SJSA1 (cell line): ENCODE data around the gene ATP1A2. TPM values are rescaled to one million over a fixed set of nuclear protein-coding genes. Genes with fewer than 3 reads are reported as not detected.

Source experiments
- DNase-seq, 2 experiments: peaks; one replicate each; pipeline ENCODE4 v3.0.0-alpha.2; 2015 to 2020; ENCODE audit warnings: low spot score in 2 of 2, low read depth in 1 of 2
- H3K27ac ChIP-seq: fragments of 250-450 bp; sonication (Bioruptor Pico); 2 replicates; pipeline ENCODE4 v1.5.1; 2020; ENCODE audit warnings: mild to moderate bottlenecking, moderate library complexity
- H3K27me3 ChIP-seq: fragments of 250-450 bp; sonication (Bioruptor Pico); replicated peaks from 2 replicates; pipeline ENCODE4 v1.5.1; 2020; ENCODE audit warnings: mild to moderate bottlenecking, moderate library complexity
- H3K36me3 ChIP-seq: fragments of 250-450 bp; sonication (Bioruptor Pico); 2 replicates; pipeline ENCODE4 v1.5.1; 2020; ENCODE audit warnings: mild to moderate bottlenecking
- H3K4me1 ChIP-seq: fragments of 250-450 bp; sonication (Bioruptor Pico); replicated peaks from 2 replicates; pipeline ENCODE4 v1.6.1; 2021; ENCODE audit warnings: mild to moderate bottlenecking
- H3K4me3 ChIP-seq: fragments of 250-450 bp; sonication (Bioruptor Pico); 2 replicates; pipeline ENCODE4 v1.5.1; 2020; ENCODE audit warnings: mild to moderate bottlenecking
- H3K9me3 ChIP-seq: fragments of 250-450 bp; sonication (Bioruptor Pico); replicated peaks from 2 replicates; pipeline ENCODE4 v1.5.1; 2020; ENCODE audit warnings: mild to moderate bottlenecking
- total RNA-seq: library from RNA; depleted of rRNA; stranded (reverse); fragments of >200 nt; shearing (Covaris generic); gene quantifications from 2 replicates; pipeline ENCODE4 v1.2.3, GENCODE V29; 2014

ATP1A2 gene
- total RNA-seq, 1 experiment from 2014 or later = 1.2 TPM

DNA sequence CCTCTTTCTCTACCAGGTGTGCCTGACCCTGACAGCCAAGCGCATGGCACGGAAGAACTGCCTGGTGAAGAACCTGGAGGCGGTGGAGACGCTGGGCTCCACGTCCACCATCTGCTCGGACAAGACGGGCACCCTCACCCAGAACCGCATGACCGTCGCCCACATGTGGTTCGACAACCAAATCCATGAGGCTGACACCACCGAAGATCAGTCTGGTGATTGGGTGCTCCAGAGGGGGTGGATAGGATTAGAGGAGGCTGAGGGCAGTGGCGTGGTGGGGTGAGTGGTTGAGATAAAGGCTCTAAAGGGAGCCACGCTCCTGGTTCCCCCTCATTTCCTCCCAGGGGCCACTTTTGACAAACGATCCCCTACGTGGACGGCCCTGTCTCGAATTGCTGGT, 13.1 kb downstream of the ATP1A2 start:
- DNase-seq = no peak
- Histone ChIP-seq H3K36me3 (no peaks in the 10 kb centered on the region), H3K9me3 (no peaks in the 10 kb centered on the region), H3K27me3 (no peaks in the 10 kb centered on the region), H3K27ac (no peak overlapping the region), H3K4me3 (no peak overlapping the region), H3K4me1 (peaks cover 43% of the 10 kb centered on the region)

DNA sequence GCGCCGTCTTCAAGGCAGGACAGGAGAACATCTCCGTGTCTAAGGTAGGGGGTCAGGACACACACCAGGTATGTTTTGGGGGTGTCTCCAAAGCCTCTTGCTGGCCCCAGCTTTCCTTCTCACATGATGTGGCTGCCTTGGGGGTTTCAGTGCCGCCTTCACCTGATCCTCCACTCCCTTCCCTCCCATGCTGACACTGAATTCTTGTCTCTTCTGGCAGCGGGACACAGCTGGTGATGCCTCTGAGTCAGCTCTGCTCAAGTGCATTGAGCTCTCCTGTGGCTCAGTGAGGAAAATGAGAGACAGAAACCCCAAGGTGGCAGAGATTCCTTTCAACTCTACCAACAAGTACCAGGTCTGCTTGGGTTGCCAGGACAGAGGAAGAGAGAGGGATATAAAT, 13.5 kb downstream of the ATP1A2 start:
- no peaks in the 10 kb centered on the region for H3K36me3 ChIP-seq
- peaks cover 38% of the 10 kb centered on the region for H3K4me1 ChIP-seq
- no peak overlapping the region for H3K4me3 ChIP-seq
- no peaks in the 10 kb centered on the region for H3K27me3 ChIP-seq
- H3K27ac ChIP-seq = no peak overlapping the region
- no peak for DNase-seq
- H3K9me3 ChIP-seq = no peaks in the 10 kb centered on the region

GRCh38 chr1:160129558-160129957, 14.0 kb downstream of the ATP1A2 start:
- H3K27me3 ChIP-seq = no peaks in the 10 kb centered on the region
- H3K36me3 ChIP-seq = no peaks in the 10 kb centered on the region
- H3K9me3 ChIP-seq = no peaks in the 10 kb centered on the region
- no peak for DNase-seq
- H3K27ac ChIP-seq = no peak overlapping the region
- no peak overlapping the region for H3K4me3 ChIP-seq
- H3K4me1 ChIP-seq = peaks cover 33% of the 10 kb centered on the region

- Histone ChIP-seq H3K27me3 (no peaks in the 10 kb centered on the region), H3K27ac (no peak overlapping the region), H3K4me3 (no peak overlapping the region), H3K4me1 (peaks cover 29% of the 10 kb centered on the region), H3K9me3 (no peaks in the 10 kb centered on the region), H3K36me3 (no peaks in the 10 kb centered on the region)
- DNase-seq = no peak
Observed at GRCh38 chr1:160129966-160130365, 14.4 kb downstream of the ATP1A2 start.

GRCh38 chr1:160130486-160130885, 14.9 kb downstream of the ATP1A2 start:
- no peaks in the 10 kb centered on the region for H3K27me3 ChIP-seq
- no peaks in the 10 kb centered on the region for H3K9me3 ChIP-seq
- peaks cover 24% of the 10 kb centered on the region for H3K4me1 ChIP-seq
- no peaks in the 10 kb centered on the region for H3K36me3 ChIP-seq
- no peak overlapping the region for H3K27ac ChIP-seq
- H3K4me3 ChIP-seq = no peak overlapping the region
- no peak for DNase-seq

GRCh38 chr1:160130939-160131338, 15.4 kb downstream of the ATP1A2 start:
- DNase-seq = no peak
- no peaks in the 10 kb centered on the region for H3K27me3 ChIP-seq
- H3K27ac ChIP-seq = no peak overlapping the region
- no peaks in the 10 kb centered on the region for H3K36me3 ChIP-seq
- H3K4me3 ChIP-seq = no peak overlapping the region
- no peaks in the 10 kb centered on the region for H3K9me3 ChIP-seq
- peaks cover 20% of the 10 kb centered on the region for H3K4me1 ChIP-seq

DNA sequence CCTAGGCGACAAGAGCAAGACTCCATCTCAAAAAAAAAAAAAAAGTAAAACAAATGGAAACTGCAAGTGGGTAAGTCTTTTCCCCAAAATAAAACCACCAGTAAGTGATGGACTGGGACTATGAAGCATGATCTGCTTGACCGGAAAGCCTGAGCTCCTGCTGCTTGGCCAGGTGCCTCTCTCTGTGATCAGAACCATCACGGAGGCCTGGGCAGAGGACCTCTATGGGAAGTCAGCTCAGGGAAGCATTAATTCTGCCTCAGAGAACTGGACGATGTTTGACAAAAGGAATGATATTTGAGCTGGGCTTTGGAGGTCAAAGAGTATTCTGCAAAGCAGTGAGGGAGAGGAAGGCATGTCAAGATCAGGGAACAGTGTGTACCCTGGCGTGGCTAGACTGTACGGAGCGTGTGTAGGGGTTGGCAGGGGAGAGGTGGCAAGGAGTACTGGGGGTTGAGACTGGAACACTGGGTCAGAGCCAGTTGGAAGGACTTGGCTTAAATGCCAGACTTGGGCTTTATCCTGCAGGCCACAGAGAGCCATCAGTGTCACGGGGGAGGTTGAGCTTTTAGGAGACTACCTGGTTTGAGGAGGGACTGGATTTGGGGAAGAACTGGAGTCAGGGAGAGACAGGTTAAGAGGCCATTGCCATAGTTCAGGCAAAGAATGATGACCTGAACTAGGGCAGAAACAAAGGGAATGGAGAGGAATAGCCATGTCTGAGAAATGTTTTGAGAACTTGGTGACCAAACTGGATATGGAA, 16.4 kb downstream of the ATP1A2 start:
- H3K4me1 ChIP-seq = peaks cover 12% of the 10 kb centered on the region
- no peaks in the 10 kb centered on the region for H3K27me3 ChIP-seq
- no peak overlapping the region for H3K4me3 ChIP-seq
- no peak overlapping the region for H3K27ac ChIP-seq
- H3K9me3 ChIP-seq = no peaks in the 10 kb centered on the region
- H3K36me3 ChIP-seq = no peaks in the 10 kb centered on the region
- DNase-seq = no peak

DNA sequence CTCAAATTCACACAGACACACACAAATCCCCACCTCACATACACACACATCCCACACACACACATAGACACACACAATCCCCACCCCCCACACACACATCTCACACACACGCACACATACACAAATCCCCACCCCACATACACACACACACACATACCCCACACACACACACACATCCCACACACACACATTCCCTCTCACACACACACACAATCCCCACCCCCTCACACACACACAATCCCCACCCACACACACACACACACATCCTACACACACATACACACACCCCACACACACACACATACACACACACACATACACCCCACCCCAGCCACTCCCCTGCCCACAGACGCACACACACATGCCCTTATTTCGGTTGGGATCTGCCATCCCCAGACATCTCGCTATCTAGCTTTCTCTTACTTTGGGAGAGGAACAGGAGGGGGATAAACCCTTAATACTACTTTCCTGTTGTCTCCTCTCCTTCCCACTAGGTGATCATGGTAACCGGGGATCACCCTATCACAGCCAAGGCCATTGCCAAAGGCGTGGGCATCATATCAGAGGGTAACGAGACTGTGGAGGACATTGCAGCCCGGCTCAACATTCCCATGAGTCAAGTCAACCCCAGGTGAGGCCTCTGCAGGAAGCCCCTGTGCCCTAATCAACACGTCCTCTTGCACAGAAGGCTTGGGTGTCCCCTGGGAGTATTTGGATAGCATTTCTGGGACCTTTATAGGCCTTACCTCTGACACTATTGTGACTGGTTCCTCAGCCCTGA, 18.6 kb downstream of the ATP1A2 start:
- Histone ChIP-seq H3K9me3 (no peaks in the 10 kb centered on the region), H3K27ac (no peak overlapping the region), H3K4me1 (no peaks in the 10 kb centered on the region), H3K27me3 (no peaks in the 10 kb centered on the region), H3K4me3 (no peak overlapping the region), H3K36me3 (no peaks in the 10 kb centered on the region)
- no peak for DNase-seq

- DNase-seq = no peak
- Histone ChIP-seq H3K4me3 (no peak overlapping the region), H3K9me3 (no peaks in the 10 kb centered on the region), H3K27me3 (no peaks in the 10 kb centered on the region), H3K27ac (no peak overlapping the region), H3K36me3 (no peaks in the 10 kb centered on the region), H3K4me1 (no peaks in the 10 kb centered on the region)
Observed at GRCh38 chr1:160134791-160135572, 19.4 kb downstream of the ATP1A2 start.

DNA sequence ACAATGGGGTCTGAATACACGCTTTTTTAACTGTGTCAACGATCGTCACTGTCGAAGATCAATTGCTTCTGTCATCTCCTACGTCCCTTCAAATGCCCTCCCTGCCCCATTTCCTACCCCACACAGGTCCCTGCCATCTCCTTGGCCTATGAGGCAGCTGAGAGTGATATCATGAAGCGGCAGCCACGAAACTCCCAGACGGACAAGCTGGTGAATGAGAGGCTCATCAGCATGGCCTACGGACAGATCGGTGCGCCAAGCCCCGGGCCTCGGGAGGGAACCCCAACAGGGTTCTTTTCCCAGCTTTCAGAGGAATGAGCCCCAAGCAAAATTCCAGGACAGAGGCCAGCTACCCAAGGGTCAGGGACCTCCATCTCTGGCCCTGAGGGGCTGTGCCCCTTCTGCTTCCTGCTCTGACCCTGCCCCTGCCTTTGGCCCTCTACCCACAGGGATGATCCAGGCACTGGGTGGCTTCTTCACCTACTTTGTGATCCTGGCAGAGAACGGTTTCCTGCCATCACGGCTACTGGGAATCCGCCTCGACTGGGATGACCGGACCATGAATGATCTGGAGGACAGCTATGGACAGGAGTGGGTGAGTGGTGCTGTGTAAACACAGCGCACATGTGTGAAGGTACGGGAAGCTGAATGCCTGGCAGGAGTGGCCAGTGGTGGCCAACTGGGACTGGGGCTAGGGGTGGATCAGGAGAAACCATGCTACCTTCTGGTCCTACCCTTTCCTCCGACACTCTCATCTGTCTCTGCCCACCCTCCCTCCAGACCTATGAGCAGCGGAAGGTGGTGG, 20.8 kb downstream of the ATP1A2 start:
- no peak for DNase-seq
- H3K27ac ChIP-seq = no peak overlapping the region
- no peaks in the 10 kb centered on the region for H3K4me1 ChIP-seq
- H3K36me3 ChIP-seq = no peaks in the 10 kb centered on the region
- H3K9me3 ChIP-seq = no peaks in the 10 kb centered on the region
- H3K27me3 ChIP-seq = no peaks in the 10 kb centered on the region
- no peak overlapping the region for H3K4me3 ChIP-seq

- H3K27ac ChIP-seq = no peak overlapping the region
- H3K4me1 ChIP-seq = no peaks in the 10 kb centered on the region
- H3K36me3 ChIP-seq = no peaks in the 10 kb centered on the region
- DNase-seq = no peak
- H3K9me3 ChIP-seq = no peaks in the 10 kb centered on the region
- no peaks in the 10 kb centered on the region for H3K27me3 ChIP-seq
- no peak overlapping the region for H3K4me3 ChIP-seq
Observed at GRCh38 chr1:160136926-160137200, 21.3 kb downstream of the ATP1A2 start.

GRCh38 chr1:160137216-160137862, 21.8 kb downstream of the ATP1A2 start:
- DNase-seq = no peak
- H3K27me3 ChIP-seq = no peaks in the 10 kb centered on the region
- no peak overlapping the region for H3K4me3 ChIP-seq
- H3K4me1 ChIP-seq = no peaks in the 10 kb centered on the region
- no peaks in the 10 kb centered on the region for H3K9me3 ChIP-seq
- no peak overlapping the region for H3K27ac ChIP-seq
- H3K36me3 ChIP-seq = no peaks in the 10 kb centered on the region

DNA sequence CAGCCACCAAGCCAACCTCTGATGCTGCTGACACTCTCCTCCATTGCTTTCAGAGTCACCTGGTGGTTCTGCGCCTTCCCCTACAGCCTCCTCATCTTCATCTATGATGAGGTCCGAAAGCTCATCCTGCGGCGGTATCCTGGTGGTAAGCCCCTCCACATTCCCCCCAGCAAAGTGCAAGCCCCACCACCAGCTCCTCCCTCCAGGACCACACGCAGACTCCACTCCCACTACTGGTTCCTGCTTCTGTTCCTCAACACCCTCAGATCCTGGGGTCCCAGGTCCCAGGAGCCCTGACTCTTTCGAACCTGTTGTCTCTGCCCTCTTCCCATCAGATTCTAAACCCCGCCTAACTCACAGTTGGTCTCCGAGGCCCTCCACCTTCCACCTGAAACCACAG, 24.3 kb downstream of the ATP1A2 start:
- H3K27ac ChIP-seq = no peak overlapping the region
- no peaks in the 10 kb centered on the region for H3K36me3 ChIP-seq
- H3K9me3 ChIP-seq = no peaks in the 10 kb centered on the region
- H3K4me1 ChIP-seq = no peaks in the 10 kb centered on the region
- no peak for DNase-seq
- no peaks in the 10 kb centered on the region for H3K27me3 ChIP-seq
- no peak overlapping the region for H3K4me3 ChIP-seq
